Smooth muscle cell (in vitro differentiated cells): ENCODE results near the gene MAN1A1. TPM values are rescaled to one million over a fixed set of nuclear protein-coding genes. Genes with fewer than 3 reads are reported as not detected.
A peak's percentile ranks its signal among the peaks of the same experiment; 100 is the strongest.

Experiments
- DNase-seq: peaks from one replicate; lab custom pipeline; 2025; ENCODE audit not compliant: unreplicated experiment; lab: John Stamatoyannopoulos, UW
- H2AFZ ChIP-seq: fragments of 200-600 bp; sonication (generic); 2 replicates; pipeline ENCODE4 v1.6.0; 2016; ENCODE audit warnings: antibody characterized with exemption, low read depth, mild to moderate bottlenecking
- H3F3A ChIP-seq: fragments of 200-600 bp; sonication (generic); 2 replicates; pipeline ENCODE4 v1.6.0; 2017; ENCODE audit warnings: antibody characterized with exemption, low read depth
- H3K27ac ChIP-seq: fragments of 200-600 bp; sonication (generic); 2 replicates; pipeline ENCODE4 v1.5.1; 2016; ENCODE audit warnings: low read depth, mild to moderate bottlenecking
- H3K27me3 ChIP-seq: fragments of 200-600 bp; sonication (generic); 2 replicates; pipeline ENCODE4 v1.6.1; 2016; ENCODE audit warnings: low read depth, mild to moderate bottlenecking
- H3K36me3 ChIP-seq: fragments of 200-600 bp; sonication (generic); 2 replicates; pipeline ENCODE4 v1.5.1; 2016; ENCODE audit warnings: low read depth
- H3K4me1 ChIP-seq: fragments of 200-600 bp; sonication (generic); 2 replicates; pipeline ENCODE4 v1.5.1; 2016; ENCODE audit warnings: low read depth
- H3K4me2 ChIP-seq: fragments of 200-600 bp; sonication (generic); 2 replicates; pipeline ENCODE4 v1.6.0; 2016; ENCODE audit warnings: mild to moderate bottlenecking
- H3K4me3 ChIP-seq: fragments of 200-600 bp; sonication (generic); 2 replicates; pipeline ENCODE4 v1.5.1; 2016; ENCODE audit warnings: mild to moderate bottlenecking
- H3K79me2 ChIP-seq: fragments of 200-600 bp; sonication (generic); 2 replicates; pipeline ENCODE4 v1.6.0; 2016; ENCODE audit warnings: low read depth, mild to moderate bottlenecking
- H3K9ac ChIP-seq: fragments of 200-600 bp; sonication (generic); 2 replicates; pipeline ENCODE4 v1.6.0; 2016; ENCODE audit warnings: low read depth
- H3K9me3 ChIP-seq: fragments of 200-600 bp; sonication (generic); replicated peaks from 2 replicates; pipeline ENCODE4 v1.5.1; 2016; ENCODE audit warnings: low read depth
- H4K20me1 ChIP-seq: fragments of 200-600 bp; sonication (generic); 2 replicates; pipeline ENCODE4 v1.6.0; 2016; ENCODE audit warnings: low read depth
- WGBS: methylation state at CpG from one replicate; pipeline ENCODE4 v1.1.7; 2016; ENCODE audit warnings: low lambda C conversion rate; 5-methylcytosine and 5-hydroxymethylcytosine counted together
- polyA plus RNA-seq: library from polyadenylated mRNA; unstranded; fragments of >200 nt; fragmentation: Nextera tagmentation; extraction: Ambion mirVana; gene quantifications from 2 replicates; pipeline ENCODE4 v1.2.1, GENCODE V29; 2016
- total RNA-seq: library from RNA; depleted of rRNA; stranded (reverse); fragments of >200 nt; gene quantifications from 2 replicates; pipeline ENCODE4 v1.2.3, GENCODE V29; 2014
- TF ChIP-seq, protein P1 (sequence below): fragments of 200-600 bp; sonication (generic); IDR thresholded peaks from 2 replicates; pipeline ENCODE4 v1.5.1; 2017; ENCODE audit warnings: borderline replicate concordance, mild to moderate bottlenecking, antibody characterized with exemption; ENCODE audit not compliant: insufficient read depth, poor library complexity, severe bottlenecking

The MAN1A1 gene
- total and polyA plus RNA-seq, 2 experiments from 2014 or later, result 57.1 to 127 TPM

DNA sequence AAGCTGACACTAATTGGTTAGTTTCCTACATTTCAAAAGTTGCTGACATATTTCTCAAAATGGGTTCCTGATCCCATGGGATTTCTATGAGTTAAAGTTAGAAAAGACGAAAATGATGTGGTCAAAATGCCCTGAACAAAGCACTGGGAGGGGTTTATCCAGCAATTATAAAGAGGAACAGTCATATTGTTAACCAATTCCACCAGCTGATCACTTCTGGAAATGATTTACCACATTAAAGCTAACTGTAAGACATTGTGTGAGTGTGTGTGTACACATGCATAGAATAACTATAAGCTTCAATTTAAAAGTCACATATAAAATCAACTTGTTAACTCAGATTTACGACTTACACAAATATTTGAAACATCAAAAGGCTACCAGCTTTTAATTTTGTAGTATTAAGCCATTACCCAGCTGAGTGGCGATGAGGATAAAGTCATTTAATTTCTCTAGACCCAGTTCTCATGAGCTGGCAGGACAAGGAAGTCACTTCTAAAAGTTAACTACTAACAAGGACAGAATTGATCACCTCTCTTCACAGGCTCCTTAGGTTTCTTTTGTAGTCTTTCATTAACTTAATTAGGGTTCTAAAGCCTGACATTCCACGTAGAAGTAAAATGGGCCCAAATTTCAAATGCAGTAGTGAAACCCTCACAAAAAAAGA lies 40.4 kb downstream of the MAN1A1 start:
- TF ChIP-seq, protein P1, sequence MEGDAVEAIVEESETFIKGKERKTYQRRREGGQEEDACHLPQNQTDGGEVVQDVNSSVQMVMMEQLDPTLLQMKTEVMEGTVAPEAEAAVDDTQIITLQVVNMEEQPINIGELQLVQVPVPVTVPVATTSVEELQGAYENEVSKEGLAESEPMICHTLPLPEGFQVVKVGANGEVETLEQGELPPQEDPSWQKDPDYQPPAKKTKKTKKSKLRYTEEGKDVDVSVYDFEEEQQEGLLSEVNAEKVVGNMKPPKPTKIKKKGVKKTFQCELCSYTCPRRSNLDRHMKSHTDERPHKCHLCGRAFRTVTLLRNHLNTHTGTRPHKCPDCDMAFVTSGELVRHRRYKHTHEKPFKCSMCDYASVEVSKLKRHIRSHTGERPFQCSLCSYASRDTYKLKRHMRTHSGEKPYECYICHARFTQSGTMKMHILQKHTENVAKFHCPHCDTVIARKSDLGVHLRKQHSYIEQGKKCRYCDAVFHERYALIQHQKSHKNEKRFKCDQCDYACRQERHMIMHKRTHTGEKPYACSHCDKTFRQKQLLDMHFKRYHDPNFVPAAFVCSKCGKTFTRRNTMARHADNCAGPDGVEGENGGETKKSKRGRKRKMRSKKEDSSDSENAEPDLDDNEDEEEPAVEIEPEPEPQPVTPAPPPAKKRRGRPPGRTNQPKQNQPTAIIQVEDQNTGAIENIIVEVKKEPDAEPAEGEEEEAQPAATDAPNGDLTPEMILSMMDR, result no peak
- peaks cover 34% of the 10 kb centered on the region for H3K4me1 ChIP-seq
- no peaks in the 10 kb centered on the region for H3K36me3 ChIP-seq
- no peak overlapping the region for H2AFZ ChIP-seq
- H3K27ac ChIP-seq, result peak overlapping the region; percentile 68
- no peaks in the 10 kb centered on the region for H3K9me3 ChIP-seq
- H3K27me3 ChIP-seq, result no peaks in the 10 kb centered on the region
- H3K79me2 ChIP-seq, result peaks cover 52% of the 10 kb centered on the region
- H3K4me2 ChIP-seq, result no peak overlapping the region
- 70% methylated on average over 4 of the region's 4 CpGs for WGBS
- DNase-seq, result no peak
- H3F3A ChIP-seq, result peaks cover 16% of the 10 kb centered on the region
- H3K4me3 ChIP-seq, result no peak overlapping the region
- H3K9ac ChIP-seq, result no peak overlapping the region
- peaks cover 12% of the 10 kb centered on the region for H4K20me1 ChIP-seq

DNA sequence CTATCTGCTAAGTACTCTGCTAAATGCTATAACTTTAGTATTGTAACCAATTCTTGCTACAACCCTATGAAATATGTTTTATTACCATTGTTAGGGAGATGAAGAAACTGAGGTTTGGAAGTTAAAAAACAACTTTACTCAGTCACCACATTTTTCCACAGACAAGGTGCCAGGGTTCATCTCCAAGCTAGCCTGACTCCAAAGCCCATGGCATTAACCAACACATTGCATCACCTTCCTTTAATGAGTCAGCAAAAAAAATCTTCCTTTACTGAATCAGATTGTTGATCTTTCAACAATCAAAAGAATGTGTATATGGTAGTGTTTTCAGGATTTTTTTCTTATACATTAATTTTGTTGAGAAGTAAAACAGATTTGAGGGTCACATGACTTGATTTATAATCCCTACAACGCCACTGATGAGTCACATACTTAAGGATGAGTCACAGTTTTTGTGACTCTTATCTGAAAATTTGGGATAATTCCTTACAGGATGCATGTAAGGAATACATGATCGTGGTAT lies 41.5 kb downstream of the MAN1A1 start:
- H3F3A ChIP-seq, result peaks cover 16% of the 10 kb centered on the region
- WGBS, result 12% methylated on average over 2 of the region's 2 CpGs
- H2AFZ ChIP-seq, result no peak overlapping the region
- peaks cover 4% of the 10 kb centered on the region for H4K20me1 ChIP-seq
- no peaks in the 10 kb centered on the region for H3K27me3 ChIP-seq
- peak overlapping the region; percentile 14 for H3K9ac ChIP-seq
- H3K4me2 ChIP-seq, result peak overlapping the region; percentile 56
- no peak for DNase-seq
- H3K27ac ChIP-seq, result peak overlapping the region; percentile 68
- no peaks in the 10 kb centered on the region for H3K36me3 ChIP-seq
- H3K4me3 ChIP-seq, result no peak overlapping the region
- TF ChIP-seq, protein P1, result no peak
- H3K9me3 ChIP-seq, result no peaks in the 10 kb centered on the region
- H3K4me1 ChIP-seq, result peaks cover 34% of the 10 kb centered on the region
- H3K79me2 ChIP-seq, result peaks cover 60% of the 10 kb centered on the region

DNA sequence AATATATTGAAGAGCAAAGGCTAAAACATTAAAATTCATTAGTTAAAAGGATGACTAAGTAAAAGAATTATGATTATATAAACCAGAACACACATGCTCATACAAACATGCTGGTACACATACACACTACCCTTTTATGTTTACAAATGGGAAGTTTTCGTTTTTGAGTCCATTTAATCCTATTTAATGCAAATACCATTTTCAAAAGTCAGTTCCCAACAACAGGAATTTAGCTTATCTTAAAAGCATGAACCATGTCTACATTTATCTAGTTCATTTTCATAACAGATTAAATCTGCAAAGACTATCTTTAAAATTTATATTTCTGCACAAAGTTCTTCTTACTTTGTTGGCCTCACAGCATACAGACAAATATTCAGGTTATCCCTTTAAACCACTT lies 42.5 kb downstream of the MAN1A1 start:
- no peak for DNase-seq

More for the DNA sequence above, 42.5 kb downstream of the MAN1A1 start:
- no peak overlapping the region for H2AFZ ChIP-seq
- H3K27me3 ChIP-seq, result no peaks in the 10 kb centered on the region
- no peak overlapping the region for H3K9ac ChIP-seq
- H3K9me3 ChIP-seq, result no peaks in the 10 kb centered on the region
- WGBS, result 15% methylated on average over 1 of the region's 1 CpG
- TF ChIP-seq, protein P1, result no peak
- peak overlapping the region; percentile 56 for H3K4me2 ChIP-seq
- H4K20me1 ChIP-seq, result no peaks in the 10 kb centered on the region
- H3K79me2 ChIP-seq, result peaks cover 57% of the 10 kb centered on the region
- no peak overlapping the region for H3K4me3 ChIP-seq
- peaks cover 16% of the 10 kb centered on the region for H3F3A ChIP-seq
- H3K36me3 ChIP-seq, result no peaks in the 10 kb centered on the region
- peak overlapping the region; percentile 68 for H3K27ac ChIP-seq
- H3K4me1 ChIP-seq, result peaks cover 33% of the 10 kb centered on the region
